Fibroblast of skin of left biceps (primary cell): Measurements from ENCODE around the gene CRNN.

Experiments used
- DNase-seq, 2 experiments: peaks; one replicate each; pipeline ENCODE4 v3.0.0-alpha.2; 2013; ENCODE audit warnings: low read depth in 2 of 2

The CRNN gene

GRCh38 chr1:152413909-152414308 is at the start of gene CRNN:
TSS of gene CRNN (minus strand) at chr1:152414263. CDS start at chr1:152412233, 2,030 bp downstream.
- DNase-seq = no peak

- no peak for DNase-seq
These were observed 48.6 kb upstream of the CRNN start for GRCh38 chr1:152462636-152463035.

GRCh38 chr1:152461544-152461943 is 47.5 kb upstream of the CRNN start:
- DNase-seq = no peak

- DNase-seq = no peak
These were observed 46.5 kb upstream of the CRNN start for GRCh38 chr1:152460529-152460899.

GRCh38 chr1:152459596-152460528 is 45.8 kb upstream of the CRNN start:
- no peak for DNase-seq

GRCh38 chr1:152458384-152459185 is 44.5 kb upstream of the CRNN start:
- DNase-seq = no peak

GRCh38 chr1:152457561-152457960 is 43.5 kb upstream of the CRNN start:
- DNase-seq = no peak

GRCh38 chr1:152457071-152457470 is 43.0 kb upstream of the CRNN start:
- no peak for DNase-seq

- DNase-seq = no peak
These were observed 37.2 kb upstream of the CRNN start for GRCh38 chr1:152451254-152451653.

- no peak for DNase-seq
These were observed 35.6 kb upstream of the CRNN start for GRCh38 chr1:152449661-152450060.

- no peak for DNase-seq
These were observed 34.4 kb upstream of the CRNN start for GRCh38 chr1:152448496-152448895.

- no peak for DNase-seq
These were observed 34.0 kb upstream of the CRNN start for GRCh38 chr1:152448095-152448494.

GRCh38 chr1:152447484-152447883 is 33.4 kb upstream of the CRNN start:
- DNase-seq = no peak

GRCh38 chr1:152444045-152444444 is 30.0 kb upstream of the CRNN start:
- DNase-seq = no peak

- no peak for DNase-seq
These were observed 28.7 kb upstream of the CRNN start for GRCh38 chr1:152442765-152443164.

GRCh38 chr1:152442301-152442700 is 28.2 kb upstream of the CRNN start:
- DNase-seq = no peak

- DNase-seq = no peak
These were observed 27.7 kb upstream of the CRNN start for GRCh38 chr1:152441756-152442155.

- no peak for DNase-seq
These were observed 26.8 kb upstream of the CRNN start for GRCh38 chr1:152440635-152441471.

- DNase-seq = no peak
These were observed 22.8 kb upstream of the CRNN start for GRCh38 chr1:152436593-152437496.

GRCh38 chr1:152427458-152427857 is 13.4 kb upstream of the CRNN start:
- DNase-seq = no peak

- DNase-seq = no peak
These were observed 12.7 kb upstream of the CRNN start for GRCh38 chr1:152426731-152427130.
